HL-60 (cell line): ENCODE results near the gene RALA.

ENCODE experiments used
- TF ChIP-seq, protein P1 (sequence below): IDR thresholded peaks from one replicate; pipeline ENCODE4 v1.5.1; 2011; ENCODE audit warnings: low read length, control low read depth, inconsistent platforms; ENCODE audit not compliant: insufficient read depth
- TF ChIP-seq, protein P2 (sequence below): IDR thresholded peaks from 2 replicates; pipeline ENCODE4 v1.6.1; 2012; ENCODE audit warnings: low read depth; ENCODE audit not compliant: insufficient replicate concordance

DNA sequence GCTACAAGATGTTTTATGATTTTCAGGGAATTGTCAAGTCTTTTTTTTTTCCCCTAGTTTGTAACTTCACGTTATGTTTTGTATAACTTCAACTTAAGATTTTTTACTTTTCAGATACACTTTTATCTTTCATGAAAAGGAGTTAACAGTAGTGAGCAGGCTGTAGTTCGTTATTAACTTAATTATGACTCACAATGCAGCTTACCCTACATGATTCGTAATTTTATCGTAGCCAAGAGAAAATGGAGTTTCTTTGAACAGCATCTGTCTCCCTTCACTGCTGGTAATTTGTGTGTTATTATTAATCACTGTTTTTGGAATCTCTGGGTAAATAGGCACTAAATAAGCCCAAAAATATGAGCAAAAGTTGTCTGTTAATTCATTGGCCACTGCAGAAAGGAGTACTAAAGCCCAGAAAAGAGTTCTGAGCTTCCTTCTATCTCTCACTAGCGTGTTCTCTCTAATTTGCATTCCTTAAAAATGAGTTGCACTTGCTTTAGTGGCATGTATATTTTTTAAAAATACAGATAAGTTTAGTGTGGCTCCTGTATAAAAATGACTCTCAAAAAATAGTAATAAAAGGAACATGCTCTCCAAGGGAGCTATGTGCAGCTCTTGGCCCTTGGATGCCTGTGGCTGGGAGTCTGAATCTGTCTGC, 36.1 kb downstream of the RALA start:
- TF ChIP-seq, protein P1, sequence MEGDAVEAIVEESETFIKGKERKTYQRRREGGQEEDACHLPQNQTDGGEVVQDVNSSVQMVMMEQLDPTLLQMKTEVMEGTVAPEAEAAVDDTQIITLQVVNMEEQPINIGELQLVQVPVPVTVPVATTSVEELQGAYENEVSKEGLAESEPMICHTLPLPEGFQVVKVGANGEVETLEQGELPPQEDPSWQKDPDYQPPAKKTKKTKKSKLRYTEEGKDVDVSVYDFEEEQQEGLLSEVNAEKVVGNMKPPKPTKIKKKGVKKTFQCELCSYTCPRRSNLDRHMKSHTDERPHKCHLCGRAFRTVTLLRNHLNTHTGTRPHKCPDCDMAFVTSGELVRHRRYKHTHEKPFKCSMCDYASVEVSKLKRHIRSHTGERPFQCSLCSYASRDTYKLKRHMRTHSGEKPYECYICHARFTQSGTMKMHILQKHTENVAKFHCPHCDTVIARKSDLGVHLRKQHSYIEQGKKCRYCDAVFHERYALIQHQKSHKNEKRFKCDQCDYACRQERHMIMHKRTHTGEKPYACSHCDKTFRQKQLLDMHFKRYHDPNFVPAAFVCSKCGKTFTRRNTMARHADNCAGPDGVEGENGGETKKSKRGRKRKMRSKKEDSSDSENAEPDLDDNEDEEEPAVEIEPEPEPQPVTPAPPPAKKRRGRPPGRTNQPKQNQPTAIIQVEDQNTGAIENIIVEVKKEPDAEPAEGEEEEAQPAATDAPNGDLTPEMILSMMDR = no peak
- TF ChIP-seq, protein P2, sequence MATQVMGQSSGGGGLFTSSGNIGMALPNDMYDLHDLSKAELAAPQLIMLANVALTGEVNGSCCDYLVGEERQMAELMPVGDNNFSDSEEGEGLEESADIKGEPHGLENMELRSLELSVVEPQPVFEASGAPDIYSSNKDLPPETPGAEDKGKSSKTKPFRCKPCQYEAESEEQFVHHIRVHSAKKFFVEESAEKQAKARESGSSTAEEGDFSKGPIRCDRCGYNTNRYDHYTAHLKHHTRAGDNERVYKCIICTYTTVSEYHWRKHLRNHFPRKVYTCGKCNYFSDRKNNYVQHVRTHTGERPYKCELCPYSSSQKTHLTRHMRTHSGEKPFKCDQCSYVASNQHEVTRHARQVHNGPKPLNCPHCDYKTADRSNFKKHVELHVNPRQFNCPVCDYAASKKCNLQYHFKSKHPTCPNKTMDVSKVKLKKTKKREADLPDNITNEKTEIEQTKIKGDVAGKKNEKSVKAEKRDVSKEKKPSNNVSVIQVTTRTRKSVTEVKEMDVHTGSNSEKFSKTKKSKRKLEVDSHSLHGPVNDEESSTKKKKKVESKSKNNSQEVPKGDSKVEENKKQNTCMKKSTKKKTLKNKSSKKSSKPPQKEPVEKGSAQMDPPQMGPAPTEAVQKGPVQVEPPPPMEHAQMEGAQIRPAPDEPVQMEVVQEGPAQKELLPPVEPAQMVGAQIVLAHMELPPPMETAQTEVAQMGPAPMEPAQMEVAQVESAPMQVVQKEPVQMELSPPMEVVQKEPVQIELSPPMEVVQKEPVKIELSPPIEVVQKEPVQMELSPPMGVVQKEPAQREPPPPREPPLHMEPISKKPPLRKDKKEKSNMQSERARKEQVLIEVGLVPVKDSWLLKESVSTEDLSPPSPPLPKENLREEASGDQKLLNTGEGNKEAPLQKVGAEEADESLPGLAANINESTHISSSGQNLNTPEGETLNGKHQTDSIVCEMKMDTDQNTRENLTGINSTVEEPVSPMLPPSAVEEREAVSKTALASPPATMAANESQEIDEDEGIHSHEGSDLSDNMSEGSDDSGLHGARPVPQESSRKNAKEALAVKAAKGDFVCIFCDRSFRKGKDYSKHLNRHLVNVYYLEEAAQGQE = no peak
